DMS114 treated with DMSO at 0.1 percent for 48 hours (cell line): ENCODE results near the gene ZBTB16.

Experiments used
- DNase-seq: peaks from one replicate; lab custom pipeline; 2025; ENCODE audit not compliant: unreplicated experiment; lab: John Stamatoyannopoulos, UW

Gene ZBTB16

GRCh38 chr11:114102993-114103896 lies 43.7 kb downstream of the ZBTB16 start:
- DNase-seq: no peak

- DNase-seq: no peak
Observed at GRCh38 chr11:114105611-114106010, 46.1 kb downstream of the ZBTB16 start.

- no peak for DNase-seq
Observed at GRCh38 chr11:114106047-114106446, 46.5 kb downstream of the ZBTB16 start.

- DNase-seq: no peak
Observed at GRCh38 chr11:114106986-114107385, 47.5 kb downstream of the ZBTB16 start.

GRCh38 chr11:114108501-114109205 lies 49.1 kb downstream of the ZBTB16 start:
- DNase-seq: no peak

GRCh38 chr11:114109206-114110090 lies 49.9 kb downstream of the ZBTB16 start:
- no peak for DNase-seq

- DNase-seq: no peak
Observed at GRCh38 chr11:114110123-114110522, 50.6 kb downstream of the ZBTB16 start.

GRCh38 chr11:114110952-114111947 lies 51.7 kb downstream of the ZBTB16 start:
- DNase-seq: no peak

- no peak for DNase-seq
Observed at GRCh38 chr11:114115451-114115928, 56.0 kb downstream of the ZBTB16 start.

- DNase-seq: no peak
Observed at GRCh38 chr11:114116357-114116756, 56.8 kb downstream of the ZBTB16 start.

- no peak for DNase-seq
Observed at GRCh38 chr11:114116800-114117199, 57.3 kb downstream of the ZBTB16 start.

GRCh38 chr11:114120606-114121005 lies 61.1 kb downstream of the ZBTB16 start:
- no peak for DNase-seq

- DNase-seq: no peak
Observed at GRCh38 chr11:114121138-114121537, 61.6 kb downstream of the ZBTB16 start.

GRCh38 chr11:114121804-114122504 lies 62.4 kb downstream of the ZBTB16 start:
- DNase-seq: no peak

- no peak for DNase-seq
Observed at GRCh38 chr11:114122686-114123085, 63.2 kb downstream of the ZBTB16 start.

GRCh38 chr11:114123692-114124330 lies 64.3 kb downstream of the ZBTB16 start:
- no peak for DNase-seq

- no peak for DNase-seq
Observed at GRCh38 chr11:114124601-114125144, 65.2 kb downstream of the ZBTB16 start.

GRCh38 chr11:114125531-114125930 lies 66.0 kb downstream of the ZBTB16 start:
- no peak for DNase-seq
